ENCODE data around the gene APH1A. TPM values are rescaled to one million over a fixed set of nuclear protein-coding genes. Genes with fewer than 3 reads are reported as not detected.

The APH1A gene
- total and polyA plus RNA-seq, 2 of the 13 experiments (the other 11 are each of a cell fraction or from before 2014, with no cell fraction given), result 114 to 130 TPM

DNA sequence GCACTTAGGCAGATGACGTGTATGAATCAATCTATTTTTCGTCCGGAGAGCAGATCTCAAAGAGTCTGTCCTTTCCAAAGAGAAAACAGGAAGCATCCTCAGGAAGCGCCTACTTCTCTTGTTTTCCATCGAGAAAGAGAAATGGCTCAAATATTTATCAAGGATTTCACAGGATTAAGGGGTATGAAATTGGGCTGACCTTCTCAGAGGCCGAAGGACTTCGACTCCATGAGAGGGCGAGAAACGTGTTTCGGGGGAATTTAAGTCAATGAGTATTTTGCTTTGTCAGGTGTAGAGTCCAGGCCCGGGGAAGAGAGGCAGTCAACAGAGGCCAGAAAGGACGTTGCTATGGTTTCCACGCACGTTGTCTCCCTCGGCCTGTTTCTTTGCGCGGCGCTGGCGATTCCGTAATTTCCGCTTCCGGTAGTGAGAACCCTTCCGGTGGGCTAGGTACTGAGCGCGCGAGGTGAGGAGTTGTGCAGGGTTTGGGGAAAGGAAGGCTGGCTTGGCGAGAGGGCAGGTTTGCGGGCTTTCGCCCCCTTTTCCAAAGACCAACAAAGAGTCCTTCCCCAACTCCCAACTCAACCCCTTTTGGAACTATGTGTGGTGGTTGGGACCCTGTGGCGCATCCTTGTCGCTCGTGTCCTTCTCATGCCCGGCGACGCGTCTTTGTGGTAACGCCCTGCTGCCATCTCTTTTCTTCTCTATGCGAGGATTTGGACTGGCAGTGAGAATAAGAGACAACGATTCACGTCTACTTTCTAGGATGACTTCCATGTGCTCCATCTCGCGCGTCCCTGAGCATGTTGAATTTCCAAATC lies 24.8 kb upstream of the APH1A start, which contains the start of gene MRPS21 (continued):
- TF ChIP-seq PATZ1 (CRISPR knock-in tag; IDR thresholded peaks at IDR 0.05) (0 out of 2 replicates have a peak, but pooled peaks have one; percentile 24), SP4 (CRISPR knock-in tag; IDR thresholded peaks at IDR 0.05) (peak; percentile 66; the same call in 1 of the 2 replicates), ZNF580 (CRISPR knock-in tag; IDR thresholded peaks at IDR 0.05; ENCODE audit: borderline replicate concordance, low read depth) (peak; percentile 90; the same call in 1 of the 2 replicates), ARHGAP35 (CRISPR knock-in tag; IDR thresholded peaks at IDR 0.05; ENCODE audit: borderline replicate concordance) (peak; percentile 27; the same call in 1 of the 2 replicates), ATF1 (CRISPR knock-in tag; IDR thresholded peaks at IDR 0.05) (peak; percentile 91), PHF8 (CRISPR knock-in tag; IDR thresholded peaks at IDR 0.05) (peak; percentile 85), ZNF451 (CRISPR knock-in tag; IDR thresholded peaks at IDR 0.05) (no peak), ZNF7 (CRISPR knock-in tag; IDR thresholded peaks at IDR 0.05) (no peak), IRF2 (CRISPR knock-in tag; IDR thresholded peaks at IDR 0.05) (peak; percentile 81), ZKSCAN8 (CRISPR knock-in tag; IDR thresholded peaks at IDR 0.05; ENCODE audit: borderline replicate concordance) (no peak), RELA (CRISPR knock-in tag; IDR thresholded peaks at IDR 0.05) (0 out of 2 replicates have a peak, but pooled peaks have one; percentile 41), SATB2 (CRISPR knock-in tag; IDR thresholded peaks at IDR 0.05) (0 out of 2 replicates have a peak, but pooled peaks have one; percentile 71), ZNF670 (CRISPR knock-in tag; IDR thresholded peaks at IDR 0.05; ENCODE audit: borderline replicate concordance) (peak; percentile 81; the same call in 1 of the 2 replicates), CBX5 (CRISPR knock-in tag; IDR thresholded peaks at IDR 0.05; ENCODE audit: borderline replicate concordance) (no peak; the same call in 1 of the 2 replicates)
- TF ChIP-seq, protein P1, sequence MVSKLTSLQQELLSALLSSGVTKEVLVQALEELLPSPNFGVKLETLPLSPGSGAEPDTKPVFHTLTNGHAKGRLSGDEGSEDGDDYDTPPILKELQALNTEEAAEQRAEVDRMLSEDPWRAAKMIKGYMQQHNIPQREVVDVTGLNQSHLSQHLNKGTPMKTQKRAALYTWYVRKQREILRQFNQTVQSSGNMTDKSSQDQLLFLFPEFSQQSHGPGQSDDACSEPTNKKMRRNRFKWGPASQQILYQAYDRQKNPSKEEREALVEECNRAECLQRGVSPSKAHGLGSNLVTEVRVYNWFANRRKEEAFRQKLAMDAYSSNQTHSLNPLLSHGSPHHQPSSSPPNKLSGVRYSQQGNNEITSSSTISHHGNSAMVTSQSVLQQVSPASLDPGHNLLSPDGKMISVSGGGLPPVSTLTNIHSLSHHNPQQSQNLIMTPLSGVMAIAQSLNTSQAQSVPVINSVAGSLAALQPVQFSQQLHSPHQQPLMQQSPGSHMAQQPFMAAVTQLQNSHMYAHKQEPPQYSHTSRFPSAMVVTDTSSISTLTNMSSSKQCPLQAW (CRISPR knock-in tag; IDR thresholded peaks at IDR 0.05), result peak; percentile 69
- TF ChIP-seq, protein P2, sequence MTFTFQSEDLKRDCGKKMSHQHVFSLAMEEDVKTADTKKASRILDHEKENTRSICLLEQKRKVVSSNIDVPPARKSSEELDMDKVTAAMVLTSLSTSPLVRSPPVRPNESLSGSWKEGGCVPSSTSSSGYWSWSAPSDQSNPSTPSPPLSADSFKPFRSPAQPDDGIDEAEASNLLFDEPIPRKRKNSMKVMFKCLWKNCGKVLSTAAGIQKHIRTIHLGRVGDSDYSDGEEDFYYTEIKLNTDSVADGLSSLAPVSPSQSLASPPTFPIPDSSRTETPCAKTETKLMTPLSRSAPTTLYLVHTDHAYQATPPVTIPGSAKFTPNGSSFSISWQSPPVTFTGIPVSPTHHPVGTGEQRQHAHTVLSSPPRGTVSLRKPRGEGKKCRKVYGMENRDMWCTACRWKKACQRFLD (CRISPR knock-in tag; IDR thresholded peaks at IDR 0.05; ENCODE audit: borderline replicate concordance), result peak; percentile 83; the same call in 1 of the 2 replicates
- TF ChIP-seq, protein P3, sequence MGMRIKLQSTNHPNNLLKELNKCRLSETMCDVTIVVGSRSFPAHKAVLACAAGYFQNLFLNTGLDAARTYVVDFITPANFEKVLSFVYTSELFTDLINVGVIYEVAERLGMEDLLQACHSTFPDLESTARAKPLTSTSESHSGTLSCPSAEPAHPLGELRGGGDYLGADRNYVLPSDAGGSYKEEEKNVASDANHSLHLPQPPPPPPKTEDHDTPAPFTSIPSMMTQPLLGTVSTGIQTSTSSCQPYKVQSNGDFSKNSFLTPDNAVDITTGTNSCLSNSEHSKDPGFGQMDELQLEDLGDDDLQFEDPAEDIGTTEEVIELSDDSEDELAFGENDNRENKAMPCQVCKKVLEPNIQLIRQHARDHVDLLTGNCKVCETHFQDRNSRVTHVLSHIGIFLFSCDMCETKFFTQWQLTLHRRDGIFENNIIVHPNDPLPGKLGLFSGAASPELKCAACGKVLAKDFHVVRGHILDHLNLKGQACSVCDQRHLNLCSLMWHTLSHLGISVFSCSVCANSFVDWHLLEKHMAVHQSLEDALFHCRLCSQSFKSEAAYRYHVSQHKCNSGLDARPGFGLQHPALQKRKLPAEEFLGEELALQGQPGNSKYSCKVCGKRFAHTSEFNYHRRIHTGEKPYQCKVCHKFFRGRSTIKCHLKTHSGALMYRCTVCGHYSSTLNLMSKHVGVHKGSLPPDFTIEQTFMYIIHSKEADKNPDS (CRISPR knock-in tag; IDR thresholded peaks at IDR 0.05), result no peak
- TF ChIP-seq, protein P4, sequence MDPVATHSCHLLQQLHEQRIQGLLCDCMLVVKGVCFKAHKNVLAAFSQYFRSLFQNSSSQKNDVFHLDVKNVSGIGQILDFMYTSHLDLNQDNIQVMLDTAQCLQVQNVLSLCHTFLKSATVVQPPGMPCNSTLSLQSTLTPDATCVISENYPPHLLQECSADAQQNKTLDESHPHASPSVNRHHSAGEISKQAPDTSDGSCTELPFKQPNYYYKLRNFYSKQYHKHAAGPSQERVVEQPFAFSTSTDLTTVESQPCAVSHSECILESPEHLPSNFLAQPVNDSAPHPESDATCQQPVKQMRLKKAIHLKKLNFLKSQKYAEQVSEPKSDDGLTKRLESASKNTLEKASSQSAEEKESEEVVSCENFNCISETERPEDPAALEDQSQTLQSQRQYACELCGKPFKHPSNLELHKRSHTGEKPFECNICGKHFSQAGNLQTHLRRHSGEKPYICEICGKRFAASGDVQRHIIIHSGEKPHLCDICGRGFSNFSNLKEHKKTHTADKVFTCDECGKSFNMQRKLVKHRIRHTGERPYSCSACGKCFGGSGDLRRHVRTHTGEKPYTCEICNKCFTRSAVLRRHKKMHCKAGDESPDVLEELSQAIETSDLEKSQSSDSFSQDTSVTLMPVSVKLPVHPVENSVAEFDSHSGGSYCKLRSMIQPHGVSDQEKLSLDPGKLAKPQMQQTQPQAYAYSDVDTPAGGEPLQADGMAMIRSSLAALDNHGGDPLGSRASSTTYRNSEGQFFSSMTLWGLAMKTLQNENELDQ (CRISPR knock-in tag; IDR thresholded peaks at IDR 0.05; ENCODE audit: borderline replicate concordance), result no peak

Data from HepG2 (cell line).